Measurements from ENCODE around the gene FLYWCH1. TPM values are rescaled to one million over a fixed set of nuclear protein-coding genes. Genes with fewer than 3 reads are reported as not detected.

Gene FLYWCH1
- total and polyA plus RNA-seq, 2 donors (not counting 3 experiments of a cell fraction or from before 2014, with no cell fraction given), result 32.0 to 51.2 TPM

DNA sequence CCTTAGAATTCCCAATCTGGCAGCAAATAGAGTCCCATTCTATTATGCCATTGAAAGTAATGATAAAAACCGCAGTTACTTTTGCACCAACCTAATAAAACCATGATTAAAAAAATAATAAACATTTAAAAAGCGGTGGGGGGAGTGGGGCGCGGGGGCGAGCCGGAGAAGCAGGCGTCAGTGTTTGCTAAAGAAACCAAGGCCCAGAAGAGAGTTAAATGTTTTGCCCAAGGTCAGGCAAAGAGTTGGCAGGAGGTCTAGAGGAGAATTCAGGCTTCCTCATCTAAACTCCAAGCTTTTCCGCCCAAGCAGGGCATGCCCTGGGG lies 44.1 kb upstream of the FLYWCH1 start:
- no peaks in the 10 kb centered on the region for H3K79me2 ChIP-seq (ENCODE audit: control insufficient read depth, insufficient read depth, low read length)
- BruUV-seq (replicated peaks), result no TSS peak
- CTCF ChIA-PET, result interaction anchor here (0.6 to 13.6 kb wide), 21 partner anchors 11 to 147 kb away, joined by 3 to 372 read pairs (median 7); partner anchors contain the start of genes ELOB, FLYWCH1, FLYWCH2 and PAQR4

More for the DNA sequence above, 44.1 kb upstream of the FLYWCH1 start:
- H4K20me1 ChIP-seq (replicated peaks; ENCODE audit: control insufficient read depth, extremely low read depth, insufficient read depth, low read length), result no peaks in the 10 kb centered on the region
- H2AFZ ChIP-seq (ENCODE audit: low read depth, low read length), result peak overlapping the region; percentile 45
- FAIRE-seq, result no peak
- TF ChIP-seq POLR2AphosphoS5 (IDR thresholded peaks at IDR 0.05; ENCODE audit: insufficient read depth, low read depth, low read length) (no peak), MYC (IDR thresholded peaks at IDR 0.05; ENCODE audit: low read depth, low read length) (no peak), POLR2A (IDR thresholded peaks at IDR 0.05; ENCODE audit: low read depth, low read length) (no peak), FOS (IDR thresholded peaks at IDR 0.05; ENCODE audit: borderline replicate concordance, insufficient read depth, low read length) (no peak), EZH2 (IDR thresholded peaks at IDR 0.05; ENCODE audit: borderline replicate concordance, low read depth, low read length, severe bottlenecking) (no peak), GATA2 (IDR thresholded peaks at IDR 0.05; ENCODE audit: insufficient read depth, insufficient read length, low read depth, low read length) (no peak), JUN (IDR thresholded peaks at IDR 0.05; ENCODE audit: borderline replicate concordance, insufficient read depth, insufficient read length, low read depth) (no peak)
- TF ChIP-seq, protein P1, sequence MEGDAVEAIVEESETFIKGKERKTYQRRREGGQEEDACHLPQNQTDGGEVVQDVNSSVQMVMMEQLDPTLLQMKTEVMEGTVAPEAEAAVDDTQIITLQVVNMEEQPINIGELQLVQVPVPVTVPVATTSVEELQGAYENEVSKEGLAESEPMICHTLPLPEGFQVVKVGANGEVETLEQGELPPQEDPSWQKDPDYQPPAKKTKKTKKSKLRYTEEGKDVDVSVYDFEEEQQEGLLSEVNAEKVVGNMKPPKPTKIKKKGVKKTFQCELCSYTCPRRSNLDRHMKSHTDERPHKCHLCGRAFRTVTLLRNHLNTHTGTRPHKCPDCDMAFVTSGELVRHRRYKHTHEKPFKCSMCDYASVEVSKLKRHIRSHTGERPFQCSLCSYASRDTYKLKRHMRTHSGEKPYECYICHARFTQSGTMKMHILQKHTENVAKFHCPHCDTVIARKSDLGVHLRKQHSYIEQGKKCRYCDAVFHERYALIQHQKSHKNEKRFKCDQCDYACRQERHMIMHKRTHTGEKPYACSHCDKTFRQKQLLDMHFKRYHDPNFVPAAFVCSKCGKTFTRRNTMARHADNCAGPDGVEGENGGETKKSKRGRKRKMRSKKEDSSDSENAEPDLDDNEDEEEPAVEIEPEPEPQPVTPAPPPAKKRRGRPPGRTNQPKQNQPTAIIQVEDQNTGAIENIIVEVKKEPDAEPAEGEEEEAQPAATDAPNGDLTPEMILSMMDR (IDR thresholded peaks at IDR 0.05; ENCODE audit: extremely low read depth in 1 of 2, insufficient read depth in 1 of 2, low read depth in 1 of 2, low read length in 2 of 2), result no peak
- TF ChIP-seq, protein P2, sequence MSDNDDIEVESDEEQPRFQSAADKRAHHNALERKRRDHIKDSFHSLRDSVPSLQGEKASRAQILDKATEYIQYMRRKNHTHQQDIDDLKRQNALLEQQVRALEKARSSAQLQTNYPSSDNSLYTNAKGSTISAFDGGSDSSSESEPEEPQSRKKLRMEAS (IDR thresholded peaks at IDR 0.05; ENCODE audit: insufficient read depth, insufficient read length), result no peak
- intact Hi-C loops (cut with micrococcal nuclease) (no loop called here), dilution Hi-C loops (cut with MboI; ENCODE audit: extremely low pct_ligation_motif_present, low sequenced_read_pairs) (no loop called here)
- H3K9ac ChIP-seq (replicated peaks; ENCODE audit: extremely low read depth, insufficient read depth, low read length), result peak overlapping the region; percentile 80
- H3K4me3 ChIP-seq (replicated peaks in 1 of 3; ENCODE audit: insufficient read depth in 1 of 3, low read depth in 1 of 3, low read length in 3 of 3), result peak overlapping the region in 2 of 3 experiments; percentile 34 to 45
- H3K9me3 ChIP-seq (replicated peaks; ENCODE audit: control insufficient read depth, insufficient read depth, low read length), result no peaks in the 10 kb centered on the region
- DNase-seq (ENCODE audit: low read depth, low spot score), result no peak
- H3K27me3 ChIP-seq (ENCODE audit: control insufficient read depth in 2 of 2, insufficient read depth in 2 of 2, low read length in 2 of 2), result peaks cover 0 to 2% of the 10 kb centered on the region in 2 experiments
- H3K9me1 ChIP-seq (replicated peaks; ENCODE audit: control insufficient read depth, extremely low read depth, insufficient read depth, low read length), result no peaks in the 10 kb centered on the region
- H3K4me1 ChIP-seq (ENCODE audit: control insufficient read depth, extremely low read depth, insufficient read depth, low read length), result peaks cover 5% of the 10 kb centered on the region
- no peaks in the 10 kb centered on the region for H3K36me3 ChIP-seq (ENCODE audit: control insufficient read depth in 2 of 2, extremely low read depth in 1 of 2, insufficient read depth in 2 of 2, low read length in 2 of 2)
- H3K27ac ChIP-seq (ENCODE audit: insufficient read depth, low read depth, low read length), result peak overlapping the region; percentile 81
- peak overlapping the region; percentile 42 for H3K4me2 ChIP-seq (ENCODE audit: insufficient read depth, low read length)
- POLR2A ChIA-PET, result interaction anchor here (0.7 to 1.3 kb wide), 2 partner anchors 15 to 28 kb away, joined by 3 to 8 read pairs; partner anchors contain the start of gene FLYWCH2

Measured in endothelial cell of umbilical vein (primary cell).